Adrenal gland (tissue), 12 donors: ENCODE measurements around the gene TCERG1L. TPM values are rescaled to one million over a fixed set of nuclear protein-coding genes. Genes with fewer than 3 reads are reported as not detected.

ENCODE experiments used
- DNase-seq, 7 donors: peaks; one replicate each; pipeline ENCODE4 v3.0.0-alpha.2; 2019 to 2020
- H3K27ac ChIP-seq, 5 donors: fragments of 200-600 bp; sonication (generic) in 4 of 5; 1 replicate in 3 of 5; 2 replicates in 2 of 5; pipeline versions ENCODE4 v1.5.1 to v1.8.0; 2016 to 2020; ENCODE audit warnings: mild to moderate bottlenecking in 1 of 5
- H3K27me3 ChIP-seq: fragments of 200-600 bp; 2 replicates; pipeline ENCODE4 v1.8.0; 2021
- H3K36me3 ChIP-seq, 2 donors: fragments of 200-600 bp; replicated peaks in 1 of 2; 1 replicate in 1 of 2; 2 replicates in 1 of 2; pipeline versions ENCODE4 v1.5.1 to v1.8.0; 2018 to 2022
- H3K4me1 ChIP-seq, 2 donors: fragments of 200-600 bp; replicated peaks in 1 of 2; 1 replicate in 1 of 2; 2 replicates in 1 of 2; pipeline versions ENCODE4 v1.5.1 to v1.8.0; 2018 to 2021
- H3K4me3 ChIP-seq, 4 donors: fragments of 200-600 bp; sonication (generic) in 3 of 4; one replicate each; pipeline ENCODE4 v1.5.1; 2016 to 2018
- H3K9me3 ChIP-seq, 3 donors: fragments of 200-600 bp; sonication (generic) in 1 of 3; replicated peaks in 1 of 3; 1 replicate in 2 of 3; 2 replicates in 1 of 3; pipeline versions ENCODE4 v1.5.1 to v1.8.0; 2016 to 2021
- CTCF ChIP-seq, 6 experiments: fragments of 450-650 bp in 4 of 6; fragments of 200-600 bp in 2 of 6; sonication (generic) in 1 of 6; IDR thresholded peaks; 1 replicate in 5 of 6; 2 replicates in 1 of 6; pipeline versions ENCODE4 v1.5.1 to v1.8.0; 2016 to 2021; ENCODE audit warnings: antibody characterized with exemption in 6 of 6, mild to moderate bottlenecking in 2 of 6, moderate library complexity in 1 of 6
- POLR2A ChIP-seq, 2 donors: fragments of 450-650 bp; IDR thresholded peaks; one replicate each; pipeline ENCODE4 v1.6.1; 2017; ENCODE audit warnings: antibody characterized with exemption in 2 of 2, mild to moderate bottlenecking in 2 of 2, moderate library complexity in 1 of 2
- WGBS, 4 donors: extraction: QIAGEN DNeasy Blood & Tissue Kit in 2 of 4; methylation state at CpG; one replicate each; pipeline versions ENCODE4 v1.1.5 to v1.1.7; 2013 to 2017; 5-methylcytosine and 5-hydroxymethylcytosine counted together
- intact Hi-C, 2 donors: fragments of 100-400 bp; cut with DNase I; formaldehyde crosslinking; loops; one replicate each; pipeline versions ENCODE4 v1.14.1 to v1.15.0; 2022 to 2023
- polyA plus RNA-seq, 3 donors: library from polyadenylated mRNA; stranded (reverse); fragments of 200-250 nt in 2 of 3; fragments of 350-450 nt in 1 of 3; fragmentation: Illumina TruSeq in 1 of 3; extraction: RNeasy Lipid Tissue Mini Kit (QIAGEN cat#74804) in 1 of 3; gene quantifications; one replicate each; pipeline ENCODE4 v1.2.3, GENCODE V29; 2013 to 2014
- total RNA-seq, 9 donors: library from RNA; depleted of rRNA in 4 of 9; stranded (reverse); fragments of >200 nt in 4 of 9; fragments of 120-200 nt in 1 of 9; fragmentation: NEBNext Ultra II Directional in 1 of 9; extraction: Animal tissue kit (Norgen Biotek cat#: 25700) in 1 of 9; gene quantifications; one replicate each; pipeline versions ENCODE4 v1.1.0 to v1.2.4, GENCODE V29; 2013 to 2023
- donor health status: healthy with polysubstance abuse.
- donor health status: Bipolar disorder and iron deficiency.
- donor health status: DM: yes; HTN: yes; CAD: no.
- donor health status: DM: no; HTN: no; CAD: no.
- donor health status: DM: no; HTN: no; CAD: no.
- donor health status: DM: yes; HTN: yes; CAD: no.

Gene TCERG1L
- total and polyA plus RNA-seq, 12 donors, result 0.17 to 3.4 (median 0.97) TPM

- H3K4me1 ChIP-seq, result no peaks in the 10 kb centered on the region
- no peak for DNase-seq
- H3K27ac ChIP-seq, result no peak overlapping the region
- no peak overlapping the region for H3K4me3 ChIP-seq
- intact Hi-C loops, result no loop called here
- 82 to 95% (median 87%) methylated on average over 6 to 7 of the region's 7 CpGs for WGBS, 4 donors
- H3K36me3 ChIP-seq, result no peaks in the 10 kb centered on the region
- no peaks in the 10 kb centered on the region for H3K9me3 ChIP-seq
- H3K27me3 ChIP-seq, result no peaks in the 10 kb centered on the region
- TF ChIP-seq CTCF (IDR thresholded peaks at IDR 0.05), result no peak
Measured at GRCh38 chr10:131134001-131134576, 177.4 kb downstream of the TCERG1L start.

GRCh38 chr10:131132681-131133080 is 178.8 kb downstream of the TCERG1L start:
- Histone ChIP-seq H3K27ac (no peak overlapping the region), H3K4me3 (no peak overlapping the region), H3K27me3 (no peaks in the 10 kb centered on the region), H3K9me3 (no peaks in the 10 kb centered on the region), H3K4me1 (no peaks in the 10 kb centered on the region), H3K36me3 (no peaks in the 10 kb centered on the region)
- intact Hi-C loops, result no loop called here
- DNase-seq, result no peak
- TF ChIP-seq CTCF (IDR thresholded peaks at IDR 0.05) (no peak), POLR2A (IDR thresholded peaks at IDR 0.05) (no peak)
- 75 to 86% (median 83%) methylated on average over 8 of the region's 8 CpGs for WGBS, 4 donors

- intact Hi-C loops, result no loop called here
- WGBS, 4 donors, result 54 to 73% (median 64%) methylated on average over 21 to 25 of the region's 25 CpGs
- no peaks in the 10 kb centered on the region for H3K36me3 ChIP-seq
- H3K4me1 ChIP-seq, result no peaks in the 10 kb centered on the region
- no peaks in the 10 kb centered on the region for H3K9me3 ChIP-seq
- TF ChIP-seq POLR2A (IDR thresholded peaks at IDR 0.05) (no peak), CTCF (IDR thresholded peaks at IDR 0.05) (no peak)
- no peak overlapping the region for H3K4me3 ChIP-seq
- H3K27me3 ChIP-seq, result no peaks in the 10 kb centered on the region
- DNase-seq, result peak in 3 of 7 donors; percentile 20 to 60 (median 41)
- peak overlapping the region in 1 of 5 donors; percentile 16 for H3K27ac ChIP-seq
Measured at GRCh38 chr10:131131726-131132591, 179.6 kb downstream of the TCERG1L start.

- Histone ChIP-seq H3K36me3 (no peaks in the 10 kb centered on the region), H3K9me3 (no peaks in the 10 kb centered on the region), H3K4me1 (no peaks in the 10 kb centered on the region), H3K27me3 (no peaks in the 10 kb centered on the region), H3K27ac (no peak overlapping the region), H3K4me3 (no peak overlapping the region)
- TF ChIP-seq POLR2A (IDR thresholded peaks at IDR 0.05), result no peak
- intact Hi-C loops, result no loop called here
- WGBS, 4 donors, result 83 to 92% (median 88%) methylated on average over 7 of the region's 7 CpGs
- DNase-seq, result no peak
Measured at GRCh38 chr10:131130025-131130424, 181.5 kb downstream of the TCERG1L start.
